ENCODE data around the gene CDH4.

GRCh38 chr20:61723529-61724257 is 471.6 kb downstream of the CDH4 start:
- TF ChIP-seq RAD21 (IDR thresholded peaks at IDR 0.05; ENCODE audit: low read depth): no peak
- no peak for TF ChIP-seq YY1 (IDR thresholded peaks at IDR 0.05; ENCODE audit: low read depth)
- no peak for TF ChIP-seq REST (IDR thresholded peaks at IDR 0.05; ENCODE audit: low read depth)
- TF ChIP-seq NFIC (IDR thresholded peaks at IDR 0.05): no peak
- TF ChIP-seq MAX (IDR thresholded peaks at IDR 0.05): no peak
- TF ChIP-seq FOXM1 (IDR thresholded peaks at IDR 0.05; ENCODE audit: borderline replicate concordance, low read depth): no peak
- TF ChIP-seq ZBTB7A (IDR thresholded peaks at IDR 0.05; ENCODE audit: low read depth): no peak
- no peak for TF ChIP-seq USF1 (IDR thresholded peaks at IDR 0.05)
- no peak for TF ChIP-seq TCF12 (IDR thresholded peaks at IDR 0.05; ENCODE audit: low read depth)
- no peak for TF ChIP-seq TAF1 (IDR thresholded peaks at IDR 0.05; ENCODE audit: low read depth)
- no peak for TF ChIP-seq EP300 (IDR thresholded peaks at IDR 0.05; ENCODE audit: borderline replicate concordance)
- TF ChIP-seq CEBPB (IDR thresholded peaks at IDR 0.05): no peak
- no peak for TF ChIP-seq EGR1 (IDR thresholded peaks at IDR 0.05)
- no peak for TF ChIP-seq TEAD4 (IDR thresholded peaks at IDR 0.05)

All from Ishikawa (cell line).